Measurements from ENCODE around the gene EBF3. TPM values are rescaled to one million over a fixed set of nuclear protein-coding genes. Genes with fewer than 3 reads are reported as not detected.

Gene EBF3
- polyA plus RNA-seq, 1 experiment: 0.32 TPM

DNA sequence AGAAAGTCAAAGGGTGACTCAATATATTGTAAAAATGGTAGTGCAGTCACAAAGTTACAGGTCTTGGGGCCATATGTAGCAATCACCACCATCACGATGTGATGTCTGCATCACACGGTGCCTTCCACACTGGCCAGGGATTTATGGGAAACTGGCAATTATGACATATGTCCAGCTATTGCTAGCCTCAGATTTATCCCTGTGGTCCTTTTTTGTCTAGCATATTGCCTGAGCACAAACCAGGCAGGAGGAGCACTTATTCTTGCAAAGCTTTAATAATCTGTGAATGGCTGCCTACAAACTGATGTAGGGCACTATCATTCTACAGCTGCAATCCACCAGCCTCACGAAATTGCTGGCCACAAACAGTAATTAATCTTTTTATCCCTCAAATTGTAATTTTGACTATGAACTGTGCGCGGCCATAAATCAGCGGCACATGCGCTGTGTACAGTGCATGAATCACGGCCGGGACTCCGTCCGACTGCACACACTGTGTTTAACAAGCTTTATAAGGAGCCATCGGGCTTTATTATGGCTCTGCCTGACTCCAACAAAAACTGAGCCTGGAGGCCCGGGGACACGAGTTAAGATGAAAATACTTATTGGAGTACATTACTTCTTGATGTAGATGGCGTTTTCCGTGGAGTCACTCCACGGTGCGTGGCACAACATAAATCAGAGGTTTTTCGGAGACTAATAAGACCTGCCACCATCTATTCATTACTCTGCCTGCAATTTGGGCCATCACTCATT, 115.2 kb downstream of the EBF3 start:
- ChIA-PET CTCF (no interaction called here), POLR2A (no interaction called here)
- H3K27me3 ChIP-seq (ENCODE audit: control insufficient read depth, insufficient read depth, low read length): no peaks in the 10 kb centered on the region
- no peak overlapping the region for H3K4me3 ChIP-seq (ENCODE audit: low read depth, low read length)
- DNase-seq (ENCODE audit: low read depth): no peak
- TF ChIP-seq, protein P1, sequence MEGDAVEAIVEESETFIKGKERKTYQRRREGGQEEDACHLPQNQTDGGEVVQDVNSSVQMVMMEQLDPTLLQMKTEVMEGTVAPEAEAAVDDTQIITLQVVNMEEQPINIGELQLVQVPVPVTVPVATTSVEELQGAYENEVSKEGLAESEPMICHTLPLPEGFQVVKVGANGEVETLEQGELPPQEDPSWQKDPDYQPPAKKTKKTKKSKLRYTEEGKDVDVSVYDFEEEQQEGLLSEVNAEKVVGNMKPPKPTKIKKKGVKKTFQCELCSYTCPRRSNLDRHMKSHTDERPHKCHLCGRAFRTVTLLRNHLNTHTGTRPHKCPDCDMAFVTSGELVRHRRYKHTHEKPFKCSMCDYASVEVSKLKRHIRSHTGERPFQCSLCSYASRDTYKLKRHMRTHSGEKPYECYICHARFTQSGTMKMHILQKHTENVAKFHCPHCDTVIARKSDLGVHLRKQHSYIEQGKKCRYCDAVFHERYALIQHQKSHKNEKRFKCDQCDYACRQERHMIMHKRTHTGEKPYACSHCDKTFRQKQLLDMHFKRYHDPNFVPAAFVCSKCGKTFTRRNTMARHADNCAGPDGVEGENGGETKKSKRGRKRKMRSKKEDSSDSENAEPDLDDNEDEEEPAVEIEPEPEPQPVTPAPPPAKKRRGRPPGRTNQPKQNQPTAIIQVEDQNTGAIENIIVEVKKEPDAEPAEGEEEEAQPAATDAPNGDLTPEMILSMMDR (IDR thresholded peaks at IDR 0.05; ENCODE audit: insufficient read depth, low read depth, low read length): no peak
- H3K36me3 ChIP-seq (ENCODE audit: control insufficient read depth, insufficient read depth, low read length): no peaks in the 10 kb centered on the region

DNA sequence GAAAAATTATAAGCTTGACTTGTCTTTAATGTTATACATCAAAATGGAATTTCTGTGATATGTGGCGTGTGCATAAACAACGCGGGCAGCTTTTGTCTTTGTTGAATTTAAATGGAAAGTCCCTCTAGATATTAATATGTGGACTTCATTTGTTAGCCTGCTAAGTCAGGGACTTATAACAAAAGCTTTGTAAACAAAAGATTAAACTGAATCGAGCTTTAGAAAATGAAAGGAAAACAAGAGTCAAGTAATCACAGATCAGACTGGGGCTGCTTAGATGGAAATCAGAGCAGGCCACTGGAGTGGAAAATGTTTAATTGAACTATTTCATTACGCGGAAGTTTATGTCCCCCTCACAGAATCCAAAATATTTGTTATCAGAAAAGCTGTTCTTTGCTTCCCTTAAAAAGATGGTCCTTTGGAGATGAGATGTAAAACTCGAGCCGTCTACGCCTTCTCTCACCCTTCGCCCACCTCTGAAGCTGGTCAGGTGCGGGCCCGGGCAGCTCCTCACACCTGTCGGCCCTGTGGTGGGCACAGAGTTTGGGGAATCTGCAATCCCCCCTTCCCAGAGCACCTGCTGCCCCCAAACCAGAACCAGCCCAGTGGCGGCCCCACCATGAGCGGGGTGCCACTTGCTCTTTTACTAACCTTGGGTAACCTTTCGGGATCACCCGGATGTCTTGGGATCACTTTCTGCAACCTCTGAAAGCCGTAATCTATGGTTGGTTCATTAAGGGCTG, 116.2 kb downstream of the EBF3 start:
- DNase-seq (ENCODE audit: low read depth): no peak
- no peaks in the 10 kb centered on the region for H3K27me3 ChIP-seq (ENCODE audit: control insufficient read depth, insufficient read depth, low read length)
- TF ChIP-seq, protein P1 (IDR thresholded peaks at IDR 0.05; ENCODE audit: insufficient read depth, low read depth, low read length): no peak
- no peak overlapping the region for H3K4me3 ChIP-seq (ENCODE audit: low read depth, low read length)
- CTCF ChIA-PET: no interaction called here
- POLR2A ChIA-PET: no interaction called here
- no peaks in the 10 kb centered on the region for H3K36me3 ChIP-seq (ENCODE audit: control insufficient read depth, insufficient read depth, low read length)

DNA sequence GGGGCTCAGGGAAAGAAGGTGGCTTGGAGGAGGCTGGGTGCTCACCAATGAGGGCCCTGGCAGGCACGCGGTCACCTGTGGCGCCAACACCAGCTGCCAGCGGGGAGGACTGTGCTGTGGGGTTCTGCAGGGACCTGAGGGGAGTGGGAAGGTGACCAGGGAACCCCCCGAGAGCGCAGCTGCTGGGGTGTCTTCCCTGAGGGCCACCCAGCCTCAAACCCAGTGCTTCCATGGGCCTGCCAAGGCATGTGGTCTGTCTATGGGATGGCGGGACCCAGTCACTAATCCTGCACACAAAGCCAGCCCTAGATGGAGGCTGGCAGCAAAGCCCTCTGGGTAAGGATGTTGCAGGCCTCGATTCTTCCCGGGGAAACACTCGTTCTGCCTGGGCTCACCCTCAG, 117.1 kb downstream of the EBF3 start:
- no peak for DNase-seq (ENCODE audit: low read depth)
- Histone ChIP-seq H3K4me3 (ENCODE audit: low read depth, low read length) (no peak overlapping the region), H3K27me3 (ENCODE audit: control insufficient read depth, insufficient read depth, low read length) (no peaks in the 10 kb centered on the region), H3K36me3 (ENCODE audit: control insufficient read depth, insufficient read depth, low read length) (no peaks in the 10 kb centered on the region)
- TF ChIP-seq, protein P1 (IDR thresholded peaks at IDR 0.05; ENCODE audit: insufficient read depth, low read depth, low read length): no peak
- ChIA-PET CTCF (no interaction called here), POLR2A (no interaction called here)

DNA sequence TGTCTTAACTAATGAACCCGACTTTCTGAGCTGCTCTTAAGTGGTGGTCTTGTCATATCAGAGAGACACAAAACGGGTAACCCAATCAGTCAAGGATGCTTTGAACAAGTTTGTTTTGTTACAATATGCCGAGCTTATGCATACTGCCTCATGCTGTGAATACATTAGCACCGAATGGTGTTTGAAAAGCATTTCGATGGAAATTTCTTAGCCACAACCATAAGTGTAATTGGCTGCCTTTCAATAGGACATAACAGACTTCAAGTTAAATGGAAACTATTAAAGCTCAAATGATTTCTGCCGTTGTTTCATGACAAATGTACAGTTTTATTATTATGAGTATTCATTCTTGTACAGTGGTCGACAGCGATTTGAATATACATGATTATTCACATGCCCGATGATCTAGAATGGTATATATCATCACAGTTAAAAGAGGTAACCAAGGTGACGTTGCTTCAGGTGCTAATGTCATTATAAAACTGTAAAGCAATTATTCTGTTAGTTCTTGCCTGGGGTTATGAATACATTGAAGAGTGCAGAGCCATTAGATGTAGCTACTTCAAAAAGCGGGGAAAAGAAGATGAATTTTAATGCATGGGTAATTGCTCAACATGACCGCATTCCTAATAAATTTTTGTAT, 118.8 kb downstream of the EBF3 start:
- CTCF ChIA-PET: no interaction called here
- no peak for DNase-seq (ENCODE audit: low read depth)
- TF ChIP-seq, protein P1 (IDR thresholded peaks at IDR 0.05; ENCODE audit: insufficient read depth, low read depth, low read length): no peak
- Histone ChIP-seq H3K36me3 (ENCODE audit: control insufficient read depth, insufficient read depth, low read length) (no peaks in the 10 kb centered on the region), H3K4me3 (ENCODE audit: low read depth, low read length) (no peak overlapping the region), H3K27me3 (ENCODE audit: control insufficient read depth, insufficient read depth, low read length) (no peaks in the 10 kb centered on the region)
- POLR2A ChIA-PET: no interaction called here

DNA sequence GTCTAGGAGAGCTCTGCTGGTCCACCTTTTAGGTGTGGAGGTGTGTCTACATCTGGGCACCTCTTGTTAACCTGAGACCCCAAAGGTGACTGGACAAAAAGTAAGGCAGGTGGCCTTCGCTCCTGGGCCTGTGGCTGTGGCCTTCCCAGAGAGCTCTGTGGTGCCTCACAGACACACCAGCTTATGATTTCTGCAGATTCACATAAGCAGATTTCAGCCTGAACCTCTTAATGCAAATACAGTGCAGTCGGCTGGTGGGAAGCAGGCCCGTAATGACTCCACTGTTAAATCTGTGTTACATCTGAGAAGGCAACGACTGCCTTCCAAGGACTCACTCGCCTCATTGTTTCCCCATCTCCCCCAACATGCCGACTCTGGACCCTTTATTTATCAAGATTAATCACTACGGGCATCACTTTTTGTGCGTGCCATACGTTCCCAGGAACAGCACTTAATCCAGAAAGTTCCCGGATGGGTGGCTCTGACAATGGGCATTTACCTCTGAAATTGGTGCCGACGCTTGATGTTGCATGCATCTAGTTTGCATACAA, 119.8 kb downstream of the EBF3 start:
- Histone ChIP-seq H3K27me3 (ENCODE audit: control insufficient read depth, insufficient read depth, low read length) (no peaks in the 10 kb centered on the region), H3K4me3 (ENCODE audit: low read depth, low read length) (no peak overlapping the region), H3K36me3 (ENCODE audit: control insufficient read depth, insufficient read depth, low read length) (no peaks in the 10 kb centered on the region)
- TF ChIP-seq, protein P1 (IDR thresholded peaks at IDR 0.05; ENCODE audit: insufficient read depth, low read depth, low read length): no peak
- ChIA-PET CTCF (no interaction called here), POLR2A (no interaction called here)
- DNase-seq (ENCODE audit: low read depth): no peak
